ENCODE results near the gene SLC6A6. TPM values are rescaled to one million over a fixed set of nuclear protein-coding genes. Genes with fewer than 3 reads are reported as not detected.

Gene SLC6A6
- total RNA-seq, 1 experiment from 2014 or later, result 72.6 TPM

DNA sequence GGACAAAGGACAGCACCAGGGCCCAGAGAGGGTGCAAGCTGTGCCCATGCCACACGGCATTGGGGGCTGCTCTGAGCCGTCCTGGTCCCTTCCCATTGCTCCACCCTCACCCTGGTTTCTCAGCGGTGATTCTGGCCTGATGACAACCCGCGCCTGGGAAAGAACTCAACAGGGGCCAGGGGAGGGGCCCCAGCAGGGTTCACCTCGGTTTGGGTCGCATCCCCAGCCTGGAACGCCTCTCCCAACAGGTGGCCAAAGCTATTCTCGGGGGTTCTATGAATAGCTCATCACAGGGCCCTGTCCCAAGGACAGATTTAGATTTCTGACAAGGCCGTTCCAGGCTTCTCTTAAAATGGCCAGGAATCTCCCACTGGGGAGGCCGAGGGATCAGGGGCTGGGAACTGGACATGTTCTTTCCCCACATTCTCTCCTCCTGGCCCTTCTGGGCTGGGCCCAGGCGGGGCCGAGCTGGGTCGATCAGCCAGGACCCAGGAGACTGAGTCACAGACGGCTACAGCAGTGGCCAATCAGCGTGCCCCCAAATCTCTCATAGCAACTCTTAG is 119.8 kb downstream of the SLC6A6 start:
- TF ChIP-seq, protein P1, sequence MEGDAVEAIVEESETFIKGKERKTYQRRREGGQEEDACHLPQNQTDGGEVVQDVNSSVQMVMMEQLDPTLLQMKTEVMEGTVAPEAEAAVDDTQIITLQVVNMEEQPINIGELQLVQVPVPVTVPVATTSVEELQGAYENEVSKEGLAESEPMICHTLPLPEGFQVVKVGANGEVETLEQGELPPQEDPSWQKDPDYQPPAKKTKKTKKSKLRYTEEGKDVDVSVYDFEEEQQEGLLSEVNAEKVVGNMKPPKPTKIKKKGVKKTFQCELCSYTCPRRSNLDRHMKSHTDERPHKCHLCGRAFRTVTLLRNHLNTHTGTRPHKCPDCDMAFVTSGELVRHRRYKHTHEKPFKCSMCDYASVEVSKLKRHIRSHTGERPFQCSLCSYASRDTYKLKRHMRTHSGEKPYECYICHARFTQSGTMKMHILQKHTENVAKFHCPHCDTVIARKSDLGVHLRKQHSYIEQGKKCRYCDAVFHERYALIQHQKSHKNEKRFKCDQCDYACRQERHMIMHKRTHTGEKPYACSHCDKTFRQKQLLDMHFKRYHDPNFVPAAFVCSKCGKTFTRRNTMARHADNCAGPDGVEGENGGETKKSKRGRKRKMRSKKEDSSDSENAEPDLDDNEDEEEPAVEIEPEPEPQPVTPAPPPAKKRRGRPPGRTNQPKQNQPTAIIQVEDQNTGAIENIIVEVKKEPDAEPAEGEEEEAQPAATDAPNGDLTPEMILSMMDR (conservative IDR thresholded peaks at IDR 0.05), result no peak
- WGBS (ENCODE audit: extremely low coverage, insufficient read length, low lambda C conversion rate), result no CpG with 5 or more reads among the region's 16 CpGs
- H3K4me2 ChIP-seq (ENCODE audit: insufficient read depth, insufficient read length, low read length), result no peak overlapping the region

More for the DNA sequence above, 119.8 kb downstream of the SLC6A6 start:
- Mint-ChIP-seq H3K27ac (no peak overlapping the region), H3K36me3 (ENCODE audit: insufficient read depth in 1 of 3, low read depth in 3 of 3) (no peaks in the 10 kb centered on the region; a peak in 1 of 7 replicates), H3K27me3 (ENCODE audit: low read depth) (peaks cover 1% of the 10 kb centered on the region), H3K9me3 (no peaks in the 10 kb centered on the region), H3K4me1 (peaks cover 15 to 24% of the 10 kb centered on the region in 2 experiments), H3K4me3 (no peak overlapping the region)
- Histone ChIP-seq H2AK5ac (ENCODE audit: insufficient read length, low read length) (no peak overlapping the region), H3K18ac (ENCODE audit: insufficient read length, low read depth, low read length) (no peak overlapping the region), H2AFZ (ENCODE audit: low read length) (no peak overlapping the region), H3K14ac (ENCODE audit: insufficient read depth, low read length) (no peak overlapping the region), H3K56ac (ENCODE audit: insufficient read length, low read depth, low read length) (no peak overlapping the region), H3K4me1 (ENCODE audit: insufficient read depth, low read length) (no peaks in the 10 kb centered on the region), H2BK5ac (ENCODE audit: insufficient read length, low read length) (no peak overlapping the region), H3K79me1 (ENCODE audit: insufficient read depth, low read depth, low read length, poor library complexity, severe bottlenecking) (no peaks in the 10 kb centered on the region), H3K23me2 (ENCODE audit: insufficient read length, low read depth, low read length, poor library complexity, severe bottlenecking) (no peaks in the 10 kb centered on the region), H4K91ac (ENCODE audit: insufficient read length, low read depth, low read length) (no peak overlapping the region), H2BK15ac (ENCODE audit: low read depth, low read length) (no peak overlapping the region), H3K9me3 (ENCODE audit: control insufficient read depth, low read depth, low read length) (no peaks in the 10 kb centered on the region), H3K23ac (ENCODE audit: insufficient read length, low read depth, low read length) (no peak overlapping the region), H4K8ac (replicated peaks; ENCODE audit: insufficient read length, low read depth, low read length) (no peak overlapping the region), H4K20me1 (ENCODE audit: control insufficient read depth, insufficient read depth, insufficient read length) (no peaks in the 10 kb centered on the region), H3K79me2 (ENCODE audit: insufficient read depth, low read length) (no peaks in the 10 kb centered on the region), H3K9ac (ENCODE audit: extremely low read depth, insufficient read length, low read length) (no peak overlapping the region), H3K27ac (ENCODE audit: insufficient read length, low read depth, low read length) (no peak overlapping the region), H2BK120ac (ENCODE audit: low read depth, low read length, poor library complexity, severe bottlenecking) (no peak overlapping the region), H2BK20ac (ENCODE audit: low read depth, low read length, poor library complexity, severe bottlenecking) (no peak overlapping the region), H3K4ac (ENCODE audit: low read depth, low read length) (no peak overlapping the region), H3K27me3 (ENCODE audit: insufficient read depth, low read length) (no peaks in the 10 kb centered on the region), H4K5ac (ENCODE audit: insufficient read length, low read depth, low read length) (no peak overlapping the region), H2BK12ac (ENCODE audit: insufficient read length, low read depth, low read length) (no peak overlapping the region), H3T11ph (ENCODE audit: low read length) (no peak overlapping the region)
- peak; percentile 20 for DNase-seq

Measured in H9 (cell line).